Measurements from ENCODE around the gene WNT8B.

Gene WNT8B

GRCh38 chr10:100483876-100484666 is 21.3 kb downstream of the WNT8B start:
- DNase-seq (ENCODE audit: low read depth in 3 of 3): no peak

- no peak for DNase-seq (ENCODE audit: low read depth in 3 of 3)
Observed at GRCh38 chr10:100485366-100485765, 22.6 kb downstream of the WNT8B start.

GRCh38 chr10:100485801-100486495 is 23.1 kb downstream of the WNT8B start:
- no peak for DNase-seq (ENCODE audit: low read depth in 3 of 3)

GRCh38 chr10:100487529-100487928 is 24.7 kb downstream of the WNT8B start:
- no peak for DNase-seq (ENCODE audit: low read depth in 3 of 3)

- no peak for DNase-seq (ENCODE audit: low read depth in 3 of 3)
Observed at GRCh38 chr10:100489396-100489795, 26.6 kb downstream of the WNT8B start.

GRCh38 chr10:100490531-100490930 is 27.7 kb downstream of the WNT8B start:
- DNase-seq (ENCODE audit: low read depth in 3 of 3): no peak

- DNase-seq (ENCODE audit: low read depth in 3 of 3): no peak
Observed at GRCh38 chr10:100496567-100496966, 33.8 kb downstream of the WNT8B start.

- no peak for DNase-seq (ENCODE audit: low read depth in 3 of 3)
Observed at GRCh38 chr10:100498059-100498458, 35.2 kb downstream of the WNT8B start.

- DNase-seq (ENCODE audit: low read depth in 3 of 3): no peak
Observed at GRCh38 chr10:100501423-100501822, 38.6 kb downstream of the WNT8B start.

- DNase-seq (ENCODE audit: low read depth in 3 of 3): no peak
Observed at GRCh38 chr10:100502926-100503494, 40.2 kb downstream of the WNT8B start.

- DNase-seq (ENCODE audit: low read depth in 3 of 3): no peak
Observed at GRCh38 chr10:100504096-100504495, 41.3 kb downstream of the WNT8B start.

- no peak for DNase-seq (ENCODE audit: low read depth in 3 of 3)
Observed at GRCh38 chr10:100505164-100505563, 42.4 kb downstream of the WNT8B start.

- DNase-seq (ENCODE audit: low read depth in 3 of 3): no peak
Observed at GRCh38 chr10:100506596-100507356, 44.0 kb downstream of the WNT8B start.

GRCh38 chr10:100507357-100507732 is 44.5 kb downstream of the WNT8B start:
- no peak for DNase-seq (ENCODE audit: low read depth in 3 of 3)

- no peak for DNase-seq (ENCODE audit: low read depth in 3 of 3)
Observed at GRCh38 chr10:100508266-100508665, 45.5 kb downstream of the WNT8B start.

GRCh38 chr10:100508691-100509150 is 45.9 kb downstream of the WNT8B start:
- DNase-seq (ENCODE audit: low read depth in 3 of 3): peak in 1 of 3 experiments; percentile 30

- DNase-seq (ENCODE audit: low read depth in 3 of 3): peak in 2 of 3 experiments; percentile 10 to 42
Observed at GRCh38 chr10:100509241-100509840, 46.5 kb downstream of the WNT8B start.

- peak; percentile 16 to 58 (median 43) for DNase-seq (ENCODE audit: low read depth in 3 of 3)
Observed at GRCh38 chr10:100510533-100511308, 47.9 kb downstream of the WNT8B start.

GRCh38 chr10:100515612-100516011 is 52.8 kb downstream of the WNT8B start:
- no peak for DNase-seq (ENCODE audit: low read depth in 3 of 3)

- DNase-seq (ENCODE audit: low read depth in 3 of 3): no peak
Observed at GRCh38 chr10:100516847-100517246, 54.0 kb downstream of the WNT8B start.

- DNase-seq (ENCODE audit: low read depth in 3 of 3): peak; percentile 22 to 46 (median 40)
Observed at GRCh38 chr10:100518761-100519241, 56.0 kb downstream of the WNT8B start.
